ENCODE measurements around the gene IFFO2. TPM values are rescaled to one million over a fixed set of nuclear protein-coding genes. Genes with fewer than 3 reads are reported as not detected.

Gene IFFO2
- polyA plus RNA-seq, 1 of the 3 experiments (the other 2 are of a cell fraction): 10.5 TPM

- Histone ChIP-seq H3K9me2 (no peaks in the 10 kb centered on the region), H3K4me3 (ENCODE audit: low read depth in 2 of 2, low read length in 1 of 2) (no peak overlapping the region), H3K4me1 (ENCODE audit: control insufficient read depth in 1 of 2, insufficient read depth in 2 of 2, low read depth in 1 of 2, low read length in 1 of 2) (no peaks in the 10 kb centered on the region; a peak in 1 of 4 replicates), H3K27ac (ENCODE audit: low read depth in 2 of 2, low read length in 1 of 2) (no peak overlapping the region), H3F3A (replicated peaks; ENCODE audit: insufficient read depth) (no peaks in the 10 kb centered on the region), H3K79me2 (ENCODE audit: insufficient read depth) (no peaks in the 10 kb centered on the region), H2AFZ (ENCODE audit: low read depth) (no peak overlapping the region), H4K20me1 (ENCODE audit: insufficient read depth) (no peaks in the 10 kb centered on the region), H3K27me3 (ENCODE audit: insufficient read depth) (peaks cover 6% of the 10 kb centered on the region; the same call in 1 of the 2 replicates), H3K36me3 (replicated peaks in 1 of 2; ENCODE audit: control insufficient read depth in 1 of 2, insufficient read depth in 2 of 2, low read length in 1 of 2) (no peaks in the 10 kb centered on the region), H3K9me3 (no peaks in the 10 kb centered on the region), H3K9ac (no peak overlapping the region), H3K4me2 (no peak overlapping the region)
- no peak for DNase-seq
- TF ChIP-seq SMC3 (IDR thresholded peaks at IDR 0.05; ENCODE audit: low read depth, low read length) (no peak), EZH2phosphoT487 (IDR thresholded peaks at IDR 0.05; ENCODE audit: borderline replicate concordance, low read depth) (no peak), NRF1 (IDR thresholded peaks at IDR 0.05; ENCODE audit: low read depth, low read length) (no peak), MEF2A (IDR thresholded peaks at IDR 0.05; ENCODE audit: borderline replicate concordance, low read depth) (no peak), RAD21 (IDR thresholded peaks at IDR 0.05; ENCODE audit: low read length) (no peak), RCOR1 (IDR thresholded peaks at IDR 0.05; ENCODE audit: low read length) (no peak), TAF1 (IDR thresholded peaks at IDR 0.05; ENCODE audit: borderline replicate concordance, low read depth, low read length) (no peak), PBX3 (IDR thresholded peaks at IDR 0.05) (no peak), MAX (IDR thresholded peaks at IDR 0.05; ENCODE audit: low read depth) (no peak)
- 66% methylated on average over 3 of the region's 8 CpGs for WGBS (ENCODE audit: low lambda C conversion rate)
- ChIA-PET CTCF (interaction anchor here (1.6 to 25.9 kb wide), 4 partner anchors 12 to 274 kb away, joined by 4 to 350 read pairs (median 38); no protein-coding TSS in a partner anchor), POLR2A (no interaction called here)
Measured at GRCh38 chr1:18872071-18872611, 84.3 kb downstream of the IFFO2 start.

- H3K4me3 ChIP-seq (ENCODE audit: low read depth in 2 of 2, low read length in 1 of 2): no peak overlapping the region
- H3K27ac ChIP-seq (ENCODE audit: low read depth in 2 of 2, low read length in 1 of 2): no peak overlapping the region
- peaks cover 12% of the 10 kb centered on the region; the same call in 1 of the 2 replicates for H3K27me3 ChIP-seq (ENCODE audit: insufficient read depth)
- DNase-seq: no peak
- H2AFZ ChIP-seq (ENCODE audit: low read depth): no peak overlapping the region
- ChIA-PET CTCF (interaction anchor here (1.6 to 25.9 kb wide), 4 partner anchors 13 to 273 kb away, joined by 4 to 350 read pairs (median 38); no protein-coding TSS in a partner anchor), POLR2A (no interaction called here)
- H3K4me1 ChIP-seq (ENCODE audit: control insufficient read depth in 1 of 2, insufficient read depth in 2 of 2, low read depth in 1 of 2, low read length in 1 of 2): no peaks in the 10 kb centered on the region; a peak in 1 of 4 replicates
- H3K4me2 ChIP-seq: no peak overlapping the region
- 81% methylated on average over 2 of the region's 7 CpGs for WGBS (ENCODE audit: low lambda C conversion rate)
- H3K9me3 ChIP-seq: no peaks in the 10 kb centered on the region
- no peaks in the 10 kb centered on the region for H3K79me2 ChIP-seq (ENCODE audit: insufficient read depth)
- no peaks in the 10 kb centered on the region for H3F3A ChIP-seq (replicated peaks; ENCODE audit: insufficient read depth)
- H4K20me1 ChIP-seq (ENCODE audit: insufficient read depth): no peaks in the 10 kb centered on the region
- no peaks in the 10 kb centered on the region for H3K9me2 ChIP-seq
- H3K36me3 ChIP-seq (replicated peaks in 1 of 2; ENCODE audit: control insufficient read depth in 1 of 2, insufficient read depth in 2 of 2, low read length in 1 of 2): no peaks in the 10 kb centered on the region
- no peak overlapping the region for H3K9ac ChIP-seq
- TF ChIP-seq MEF2A (IDR thresholded peaks at IDR 0.05; ENCODE audit: borderline replicate concordance, low read depth): no peak
- TF ChIP-seq RFX5 (IDR thresholded peaks at IDR 0.05; ENCODE audit: low read length): no peak
- no peak for TF ChIP-seq RAD21 (IDR thresholded peaks at IDR 0.05; ENCODE audit: low read length)
- TF ChIP-seq ZBTB33 (IDR thresholded peaks at IDR 0.05; ENCODE audit: borderline replicate concordance, low read depth): no peak
- TF ChIP-seq USF1 (IDR thresholded peaks at IDR 0.05; ENCODE audit: borderline replicate concordance, low read depth): no peak
- TF ChIP-seq TEAD4 (IDR thresholded peaks at IDR 0.05; ENCODE audit: borderline replicate concordance, insufficient read depth): no peak
- TF ChIP-seq JUND (IDR thresholded peaks at IDR 0.05): no peak
- TF ChIP-seq TAF1 (IDR thresholded peaks at IDR 0.05; ENCODE audit: borderline replicate concordance, low read depth, low read length): no peak
- TF ChIP-seq ELF1 (IDR thresholded peaks at IDR 0.05): no peak
- no peak for TF ChIP-seq EP300 (IDR thresholded peaks at IDR 0.05; ENCODE audit: borderline replicate concordance in 1 of 2, low read depth in 1 of 2, low read length in 1 of 2)
- TF ChIP-seq FOXM1 (IDR thresholded peaks at IDR 0.05; ENCODE audit: low read depth): no peak
- no peak for TF ChIP-seq GATA2 (CRISPR knock-in tag; IDR thresholded peaks at IDR 0.05)
- no peak for TF ChIP-seq RXRA (IDR thresholded peaks at IDR 0.05; ENCODE audit: borderline replicate concordance, low read depth)
Measured at GRCh38 chr1:18871401-18872070, 84.9 kb downstream of the IFFO2 start.

Data from SK-N-SH (cell line).